ENCODE data around the gene SETD3.
A peak's percentile ranks its signal among the peaks of the same experiment; 100 is the strongest.

SETD3 gene

GRCh38 chr14:99384450-99385417 is 95.9 kb downstream of the SETD3 start:
- no peak for DNase-seq

GRCh38 chr14:99383472-99384449 is 96.9 kb downstream of the SETD3 start:
- DNase-seq: peak; percentile 51

DNA sequence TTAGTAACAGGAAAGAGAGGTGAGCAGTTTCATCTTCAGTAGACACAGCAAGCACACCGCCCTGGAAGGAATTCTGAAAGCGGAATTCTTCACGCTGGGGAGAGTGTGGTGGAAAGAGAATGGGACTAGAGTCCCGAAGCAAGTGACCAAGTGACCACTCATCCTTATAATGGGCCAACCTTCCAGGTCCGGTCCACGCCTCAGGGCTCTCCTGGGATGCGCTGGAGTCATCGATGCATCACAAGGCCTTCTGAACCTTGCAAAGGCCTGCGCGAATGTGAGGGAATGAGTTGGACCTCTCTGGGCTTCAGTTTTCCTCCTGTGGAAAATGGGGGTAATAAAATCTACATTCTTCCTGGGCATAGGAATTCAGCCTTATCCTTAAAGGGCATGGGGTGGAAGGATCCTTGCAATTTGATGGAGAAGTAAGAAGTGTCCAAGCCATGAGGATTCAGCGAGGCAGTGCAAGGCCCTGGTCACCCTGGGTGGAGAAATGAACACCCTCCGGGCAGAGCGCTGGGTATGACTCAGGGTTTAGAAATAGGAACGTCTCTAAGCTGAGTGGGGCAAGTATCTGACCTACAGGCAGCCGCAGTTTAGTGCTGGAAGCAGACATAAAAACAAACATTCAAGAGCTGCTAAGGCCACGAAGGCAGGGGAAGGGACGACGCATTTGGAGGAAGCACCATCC is 97.7 kb downstream of the SETD3 start:
- peak; percentile 70 for DNase-seq

DNA sequence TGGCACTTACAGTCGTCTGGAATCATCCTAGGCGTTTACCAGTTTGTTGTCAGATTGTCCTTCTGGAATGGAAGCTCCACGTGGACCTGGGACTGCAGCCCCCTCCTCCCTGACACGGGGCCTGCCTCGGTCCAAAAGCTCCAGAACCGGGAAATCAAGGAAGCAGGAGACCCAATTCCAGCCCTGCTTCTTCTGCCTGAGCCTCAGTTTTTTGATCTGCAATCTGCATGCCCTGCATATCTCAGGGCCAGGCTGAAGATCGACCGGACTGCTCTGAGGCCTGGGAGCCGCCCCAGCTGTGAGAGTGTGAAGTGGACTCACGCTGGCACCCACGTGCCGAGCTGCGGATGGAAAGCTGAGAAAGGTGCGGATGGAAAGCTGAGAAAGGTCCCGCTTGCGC is 98.6 kb downstream of the SETD3 start:
- DNase-seq: no peak

DNA sequence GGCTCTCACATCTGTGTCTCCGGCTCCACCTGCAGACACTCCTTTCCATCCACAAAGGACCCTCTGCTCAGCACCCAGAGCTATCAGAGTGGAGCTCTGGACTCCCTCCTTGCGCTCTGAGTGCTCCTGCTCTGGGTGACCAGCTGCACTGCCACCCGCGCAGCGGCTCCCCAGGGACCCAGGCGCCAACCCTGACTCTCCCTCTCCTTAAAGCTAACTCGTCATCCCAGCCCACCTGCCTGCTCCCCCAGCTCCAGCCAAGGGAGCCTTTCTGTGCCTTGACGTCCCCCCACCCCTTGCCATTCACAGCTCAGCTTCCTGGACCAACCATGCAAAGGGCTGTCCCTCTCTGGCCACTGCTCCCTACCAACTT is 99.0 kb downstream of the SETD3 start:
- no peak for DNase-seq

GRCh38 chr14:99380991-99381687 is 99.5 kb downstream of the SETD3 start:
- DNase-seq: no peak

- no peak for DNase-seq
Observed at GRCh38 chr14:99380402-99380801, 100.3 kb downstream of the SETD3 start.

DNA sequence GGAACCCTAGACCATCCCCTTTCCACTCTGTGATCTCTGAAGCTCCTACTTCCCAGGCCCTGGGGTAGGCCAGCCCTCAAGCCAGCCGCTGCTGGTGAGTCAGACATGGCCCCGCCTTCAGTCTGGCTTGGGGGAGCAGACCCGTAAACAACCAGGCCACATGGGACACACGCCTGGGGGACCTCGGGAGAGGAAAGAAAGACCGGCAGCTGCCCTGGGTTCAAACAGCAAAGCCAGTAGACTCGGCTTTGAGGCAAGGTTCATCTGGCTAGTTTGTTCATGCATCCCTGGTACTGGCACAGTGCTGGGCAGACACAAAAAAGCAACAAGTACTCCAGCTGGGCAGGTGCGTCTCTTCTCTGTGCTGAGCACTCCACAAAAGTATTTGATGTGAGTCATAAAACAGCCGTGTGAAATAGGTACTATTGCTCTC is 101.9 kb downstream of the SETD3 start:
- no peak for DNase-seq

DNA sequence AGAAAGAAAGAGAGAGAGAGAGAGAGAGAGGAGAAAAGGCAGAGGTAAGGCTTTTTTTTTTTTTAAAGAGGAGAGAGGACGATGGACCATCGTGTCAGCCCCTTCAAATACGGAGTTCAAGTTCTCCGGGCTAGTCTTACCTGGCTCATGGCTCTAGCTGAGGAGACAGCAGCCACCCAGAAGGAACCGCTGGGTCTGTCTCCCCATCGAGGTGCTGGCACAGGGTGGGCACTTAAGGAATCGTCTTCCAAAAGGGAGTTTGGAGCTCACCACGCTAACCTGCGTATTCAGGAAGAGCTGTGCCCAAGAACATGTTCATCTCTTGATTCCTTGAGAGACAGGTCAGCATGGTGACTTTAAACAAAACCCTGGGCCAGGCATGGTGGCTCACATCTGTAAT is 102.7 kb downstream of the SETD3 start:
- no peak for DNase-seq

DNA sequence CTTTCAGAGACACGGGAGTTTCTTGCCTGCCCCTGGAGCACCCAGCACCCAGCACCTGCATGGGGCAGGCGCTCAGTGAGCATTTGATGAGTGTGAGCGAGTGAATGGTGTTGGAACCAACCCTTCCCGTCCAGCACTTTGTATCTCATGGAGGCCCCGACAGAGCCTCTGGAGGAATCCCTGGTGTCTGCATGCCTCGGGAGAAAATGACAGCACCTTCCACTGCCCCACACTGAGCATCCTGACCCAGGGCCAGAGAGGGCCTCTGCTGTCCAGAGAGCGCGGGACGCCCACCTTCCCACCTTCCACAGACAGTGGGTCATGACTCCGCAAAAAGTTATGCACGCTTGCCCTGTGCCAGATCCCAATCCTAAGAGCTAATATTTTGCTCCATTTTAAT is 105.7 kb downstream of the SETD3 start:
- DNase-seq: no peak

- DNase-seq: no peak
Observed at GRCh38 chr14:99363616-99364290, 116.9 kb downstream of the SETD3 start.

DNA sequence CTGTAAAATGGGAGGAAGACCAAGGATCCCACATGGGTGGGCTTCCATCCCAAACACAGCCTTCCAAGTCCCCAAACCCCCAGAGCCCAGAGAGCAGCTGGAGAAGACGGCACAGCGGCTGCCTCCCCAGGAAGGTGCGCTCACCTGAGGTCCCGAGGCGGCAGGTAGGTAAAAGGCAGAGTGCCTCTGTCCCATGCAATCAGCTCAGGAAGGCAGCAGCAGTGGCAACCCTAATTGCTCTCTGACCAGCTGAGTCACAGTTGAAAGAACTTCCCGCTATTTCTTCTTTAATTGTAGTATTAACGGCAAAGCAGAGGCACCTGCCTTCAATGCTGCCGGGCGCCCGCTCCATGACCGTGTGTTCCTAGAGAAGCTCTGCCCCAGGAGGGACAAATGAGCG is 117.6 kb downstream of the SETD3 start:
- DNase-seq: no peak

GRCh38 chr14:99361596-99362215 is 119.0 kb downstream of the SETD3 start:
- DNase-seq: no peak

DNA sequence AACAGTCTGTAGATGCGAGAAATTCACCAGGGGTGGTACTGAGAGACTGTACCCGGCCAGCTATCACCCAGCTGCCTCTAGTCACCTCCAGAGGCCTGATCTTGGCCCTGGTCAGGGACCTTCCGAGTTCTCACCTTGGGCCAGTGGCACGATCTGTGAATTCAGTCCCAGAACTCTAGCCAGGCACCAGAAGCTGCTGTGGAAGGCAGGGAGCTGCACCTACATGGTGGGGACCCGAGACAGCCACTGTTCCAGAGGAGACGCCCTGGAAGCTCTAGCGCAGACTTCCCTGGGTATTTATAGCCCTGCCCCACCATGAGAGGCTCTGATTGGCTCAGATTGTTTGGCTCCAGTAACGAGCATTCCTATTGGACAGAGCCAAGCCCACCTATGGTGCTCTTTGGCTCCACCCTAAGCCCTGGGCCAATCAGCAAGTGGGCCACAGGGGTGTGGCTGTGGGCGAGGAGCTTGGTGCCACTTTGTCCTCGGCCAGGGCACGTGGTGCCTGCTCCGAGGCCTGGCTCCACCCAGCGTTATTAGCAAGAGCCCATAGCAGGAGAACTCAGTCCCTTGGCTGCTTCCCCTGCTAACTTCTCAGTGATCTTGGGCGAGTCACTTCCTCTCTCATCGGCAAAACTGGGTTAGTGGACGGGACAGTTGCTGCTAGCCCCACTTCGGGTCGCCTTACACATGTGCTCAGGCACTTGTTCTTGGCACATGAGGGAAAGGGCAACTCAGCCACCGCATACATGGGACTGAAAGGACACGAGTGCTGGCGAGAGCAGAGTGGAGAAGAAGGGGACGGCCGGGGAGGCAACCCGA is 119.7 kb downstream of the SETD3 start:
- peak; percentile 17 for DNase-seq

DNA sequence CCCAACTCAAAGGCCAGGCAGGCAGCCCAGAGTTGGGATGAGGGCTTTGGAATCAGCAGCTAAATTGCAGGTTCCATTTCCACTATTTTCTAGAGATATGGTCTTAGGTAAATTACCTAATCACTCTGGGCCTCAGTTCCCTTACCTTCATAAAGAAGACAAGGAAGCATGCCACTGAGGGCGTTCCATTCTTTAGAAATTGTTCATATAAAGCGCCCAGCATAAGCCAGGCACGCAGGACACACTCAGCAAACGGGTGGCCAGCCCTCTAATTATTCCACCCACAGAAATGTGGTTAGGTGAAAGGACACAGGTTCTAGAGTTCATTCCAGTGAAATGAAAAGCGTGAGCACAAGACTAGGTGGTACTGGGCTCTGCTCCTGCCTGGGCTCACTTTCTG is 120.8 kb downstream of the SETD3 start:
- no peak for DNase-seq

- no peak for DNase-seq
Observed at GRCh38 chr14:99357916-99358390, 122.7 kb downstream of the SETD3 start.

- DNase-seq: no peak
Observed at GRCh38 chr14:99357151-99357915, 123.3 kb downstream of the SETD3 start.

GRCh38 chr14:99356031-99356608 is 124.5 kb downstream of the SETD3 start:
- DNase-seq: no peak
